HG03060 (cell line): ENCODE measurements around the gene SLC2A11.
"Not testable (repeated sequence)": the region's sequence is repeated elsewhere in the genome, so short reads cannot be mapped to it uniquely, and the experiment has no call there.

ENCODE experiments used
- ATAC-seq: cut with Tn5 transposase; IDR thresholded peaks from one replicate; pipeline ENCODE4 v1.9.1; 2021; ENCODE audit warnings: low read depth, moderate number of reproducible peaks; ENCODE audit not compliant: unreplicated experiment

SLC2A11 gene

GRCh38 chr22:23904573-23905254 lies 47.0 kb downstream of the SLC2A11 start:
- no peak for ATAC-seq

GRCh38 chr22:23906641-23907040 lies 49.0 kb downstream of the SLC2A11 start:
- ATAC-seq: no peak

GRCh38 chr22:23907423-23907822 lies 49.7 kb downstream of the SLC2A11 start:
- ATAC-seq: not testable (repeated sequence)

GRCh38 chr22:23908587-23909205 lies 51.0 kb downstream of the SLC2A11 start:
- no peak for ATAC-seq

GRCh38 chr22:23909296-23909898 lies 51.7 kb downstream of the SLC2A11 start:
- no peak for ATAC-seq

GRCh38 chr22:23910496-23911190 lies 53.0 kb downstream of the SLC2A11 start:
- no peak for ATAC-seq

GRCh38 chr22:23911318-23911980 lies 53.8 kb downstream of the SLC2A11 start:
- no peak for ATAC-seq

- no peak for ATAC-seq
These were observed 54.7 kb downstream of the SLC2A11 start for GRCh38 chr22:23912293-23912903.

- no peak for ATAC-seq
These were observed 55.6 kb downstream of the SLC2A11 start for GRCh38 chr22:23913306-23913660.

- ATAC-seq: peak; percentile 86
These were observed 56.1 kb downstream of the SLC2A11 start for GRCh38 chr22:23913661-23914353.

- ATAC-seq: no peak
These were observed 57.6 kb downstream of the SLC2A11 start for GRCh38 chr22:23915290-23915689.

- not testable (repeated sequence) for ATAC-seq
These were observed 62.6 kb downstream of the SLC2A11 start for GRCh38 chr22:23920267-23920611.

- ATAC-seq: not testable (repeated sequence)
These were observed 64.0 kb downstream of the SLC2A11 start for GRCh38 chr22:23921586-23922201.

- ATAC-seq: no peak
These were observed 65.2 kb downstream of the SLC2A11 start for GRCh38 chr22:23922921-23923320.

- no peak for ATAC-seq
These were observed 67.4 kb downstream of the SLC2A11 start for GRCh38 chr22:23925020-23925606.

GRCh38 chr22:23926561-23926960 lies 68.9 kb downstream of the SLC2A11 start:
- ATAC-seq: no peak
